Natural killer cell (primary cell): ENCODE results near the gene FCER1G. TPM values are rescaled to one million over a fixed set of nuclear protein-coding genes. Genes with fewer than 3 reads are reported as not detected.
A peak's percentile ranks its signal among the peaks of the same experiment; 100 is the strongest.

Experiments used
- ATAC-seq, 3 donors: fragments of 150-1000 bp in 2 of 3; fragments of 200-7000 bp in 1 of 3; cut with Tn5 transposase; 1 replicate in 1 of 3; 2 replicates in 2 of 3; pipeline ENCODE4 v1.10.0; 2021; ENCODE audit warnings: mild to moderate bottlenecking in 2 of 3, moderate library complexity in 2 of 3
- DNase-seq, 2 donors: peaks; one replicate each; pipeline versions ENCODE4 v3.0.0 to v3.0.0-alpha.2; 2013 to 2021; ENCODE audit warnings: mixed read lengths in 1 of 2
- H3K27ac ChIP-seq: one replicate; pipeline ENCODE4 v1.5.1; 2013; ENCODE audit warnings: mild to moderate bottlenecking, low read length
- H3K27me3 ChIP-seq: one replicate; pipeline ENCODE4 v1.6.1; 2013; ENCODE audit warnings: low read length; ENCODE audit not compliant: control insufficient read depth, insufficient read depth
- H3K36me3 ChIP-seq: one replicate; pipeline ENCODE4 v1.6.1; 2013; ENCODE audit warnings: low read length; ENCODE audit not compliant: control insufficient read depth, insufficient read depth
- H3K4me1 ChIP-seq: one replicate; pipeline ENCODE4 v1.6.1; 2013; ENCODE audit warnings: low read length; ENCODE audit not compliant: control insufficient read depth, insufficient read depth
- H3K4me3 ChIP-seq: one replicate; pipeline ENCODE4 v1.5.1; 2013; ENCODE audit warnings: low read length
- H3K9me3 ChIP-seq: one replicate; pipeline ENCODE4 v1.6.1; 2013; ENCODE audit warnings: low read length; ENCODE audit not compliant: control insufficient read depth, insufficient read depth
- H3K27ac Mint-ChIP-seq, 2 donors: one replicate each; pipeline ENCODE4 v1.8.0; 2022; ENCODE audit warnings: mild to moderate bottlenecking in 2 of 2, mixed read lengths in 2 of 2, moderate library complexity in 1 of 2
- H3K27me3 Mint-ChIP-seq, 2 donors: one replicate each; pipeline ENCODE4 v1.8.0; 2022; ENCODE audit warnings: low read depth in 2 of 2, mixed read lengths in 2 of 2
- H3K36me3 Mint-ChIP-seq: one replicate; pipeline ENCODE4 v1.8.0; 2022; ENCODE audit warnings: mixed read lengths
- H3K4me1 Mint-ChIP-seq, 2 donors: one replicate each; pipeline ENCODE4 v1.8.0; 2022; ENCODE audit warnings: mixed read lengths in 2 of 2
- H3K4me3 Mint-ChIP-seq: one replicate; pipeline ENCODE4 v1.8.0; 2022; ENCODE audit warnings: mild to moderate bottlenecking, moderate library complexity, mixed read lengths
- H3K9me3 Mint-ChIP-seq, 2 donors: one replicate each; pipeline ENCODE4 v1.8.0; 2022; ENCODE audit warnings: mixed read lengths in 2 of 2
- CTCF ChIP-seq: fragments of 200-600 bp; IDR thresholded peaks from one replicate; pipeline ENCODE4 v1.8.0; 2022; ENCODE audit warnings: antibody characterized with exemption
- WGBS: methylation state at CpG from one replicate; pipeline ENCODE4 v1.1.7; 2013; ENCODE audit warnings: missing lambda C conversion rate; ENCODE audit not compliant: insufficient coverage; 5-methylcytosine and 5-hydroxymethylcytosine counted together
- intact Hi-C: fragments of 100-400 bp; cut with micrococcal nuclease; formaldehyde crosslinking; loops from one replicate; pipeline ENCODE4 v1.14.2; 2022
- total RNA-seq, 4 donors: library from RNA; stranded (reverse); fragments of 120-200 nt in 1 of 4; gene quantifications; one replicate each; pipeline versions ENCODE4 v1.2.3 to v1.2.4, GENCODE V29; 2013 to 2022

Gene FCER1G
- total RNA-seq, 3 donors from 2014 or later (not counting 1 experiment from before 2014, with no cell fraction given), result 226 to 281 (median 259) TPM

- H3K4me3 ChIP-seq, result no peak overlapping the region
- Mint-ChIP-seq H3K4me1 (peaks cover 22 to 65% of the 10 kb centered on the region in 2 donors), H3K27me3 (no peaks in the 10 kb centered on the region), H3K4me3 (no peak overlapping the region), H3K9me3 (no peaks in the 10 kb centered on the region), H3K36me3 (no peaks in the 10 kb centered on the region), H3K27ac (no peak overlapping the region)
- no peaks in the 10 kb centered on the region for H3K9me3 ChIP-seq
- no peak overlapping the region for H3K27ac ChIP-seq
- ATAC-seq, result no peak
- H3K27me3 ChIP-seq, result no peaks in the 10 kb centered on the region
- WGBS, result 88% methylated on average over 20 of the region's 20 CpGs
- intact Hi-C loops, result no loop called here
- H3K4me1 ChIP-seq, result peaks cover 66% of the 10 kb centered on the region
- no peak for DNase-seq
- TF ChIP-seq CTCF, result no peak
- H3K36me3 ChIP-seq, result no peaks in the 10 kb centered on the region
Observed at GRCh38 chr1:161198194-161198896, 16.8 kb upstream of the FCER1G start.

- Histone ChIP-seq H3K36me3 (peaks cover 5% of the 10 kb centered on the region), H3K4me3 (no peak within 1 kb of the TSS), H3K9me3 (no peaks in the 10 kb centered on the region), H3K4me1 (peaks cover 64% of the 10 kb centered on the region), H3K27me3 (no peaks in the 10 kb centered on the region), H3K27ac (no peak within 1 kb of the TSS)
- ATAC-seq (no peak), DNase-seq (no peak)
- peak within 1 kb of the TSS; percentile 18 for H3K4me3 Mint-ChIP-seq
- no peaks in the 10 kb centered on the region for H3K27me3 Mint-ChIP-seq
- H3K9me3 Mint-ChIP-seq, result no peaks in the 10 kb centered on the region
- peak within 1 kb of the TSS in 1 of 2 donors; percentile 45 for H3K27ac Mint-ChIP-seq
- intact Hi-C loops, result no loop called here
- TF ChIP-seq CTCF, result no peak
- 95% methylated on average over 11 of the region's 11 CpGs for WGBS
- peaks cover 1% of the 10 kb centered on the region for H3K36me3 Mint-ChIP-seq
- peaks cover 28 to 62% of the 10 kb centered on the region in 2 donors for H3K4me1 Mint-ChIP-seq
Observed at GRCh38 chr1:161198897-161199431, 16.1 kb upstream of the FCER1G start, which contains the start of gene ADAMTS4. ADAMTS4 (minus strand) TSS chr1:161199054; CDS start chr1:161198627, 427 bp downstream.

- intact Hi-C loops, result loop anchor here (5.0 kb wide), 1 partner anchor 32 kb away; the partner anchor contains the start of gene PPOX
- Mint-ChIP-seq H3K27ac (peak overlapping the region in 1 of 2 donors; percentile 96), H3K4me1 (peaks cover 32 to 65% of the 10 kb centered on the region in 2 donors), H3K4me3 (peak overlapping the region; percentile 18), H3K9me3 (no peaks in the 10 kb centered on the region), H3K36me3 (peaks cover 8% of the 10 kb centered on the region), H3K27me3 (no peaks in the 10 kb centered on the region)
- no peak overlapping the region for H3K27ac ChIP-seq
- 87% methylated on average over 5 of the region's 5 CpGs for WGBS
- no peak overlapping the region for H3K4me3 ChIP-seq
- no peak for TF ChIP-seq CTCF
- peaks cover 10% of the 10 kb centered on the region for H3K36me3 ChIP-seq
- H3K4me1 ChIP-seq, result peaks cover 58% of the 10 kb centered on the region
- ATAC-seq (no peak), DNase-seq (no peak)
- H3K27me3 ChIP-seq, result no peaks in the 10 kb centered on the region
- H3K9me3 ChIP-seq, result no peaks in the 10 kb centered on the region
Observed at GRCh38 chr1:161199506-161200139, 15.5 kb upstream of the FCER1G start.
